Measurements from ENCODE around the gene CHST1. TPM values are rescaled to one million over a fixed set of nuclear protein-coding genes. Genes with fewer than 3 reads are reported as not detected.

CHST1 gene
- total and polyA plus RNA-seq, 2 experiments from 2014 or later, result 0.84 to 2.7 TPM

- no peak for TF ChIP-seq ETS1 (IDR thresholded peaks at IDR 0.05)
- TF ChIP-seq JUNB (IDR thresholded peaks at IDR 0.05; ENCODE audit: unreplicated experiment), result no peak
Observed at GRCh38 chr11:45651841-45652749, 13.3 kb downstream of the CHST1 start (continued).

- peaks cover 24% of the 10 kb centered on the region for H3K4me1 Mint-ChIP-seq
- Histone ChIP-seq H3K27me3 (ENCODE audit: insufficient read depth) (no peaks in the 10 kb centered on the region), H3F3A (replicated peaks; ENCODE audit: low read depth) (no peaks in the 10 kb centered on the region), H3K9me2 (ENCODE audit: insufficient read depth) (peaks cover 9% of the 10 kb centered on the region; the same call in 1 of the 2 replicates), H2AFZ (no peak overlapping the region), H4K20me1 (replicated peaks; ENCODE audit: insufficient read depth) (no peaks in the 10 kb centered on the region), H3K4me2 (no peak overlapping the region), H3K27ac (ENCODE audit: low read depth) (no peak overlapping the region), H3K4me1 (ENCODE audit: insufficient read depth) (peaks cover 11% of the 10 kb centered on the region; the same call in 1 of the 2 replicates), H3K36me3 (ENCODE audit: insufficient read depth) (no peaks in the 10 kb centered on the region), H3K79me2 (replicated peaks; ENCODE audit: insufficient read depth) (no peaks in the 10 kb centered on the region), H3K4me3 (no peak overlapping the region)
- H3K9me3 Mint-ChIP-seq, result no peaks in the 10 kb centered on the region
- DNase-seq (ENCODE audit: low spot score), result no peak
- peaks cover 16% of the 10 kb centered on the region for H3K27me3 Mint-ChIP-seq (ENCODE audit: insufficient read depth, low read depth, poor library complexity)
- ATAC-seq, result no peak
- no peak overlapping the region for H3K4me3 Mint-ChIP-seq
- no peaks in the 10 kb centered on the region; the same call in 2 of the 3 replicates for H3K36me3 Mint-ChIP-seq (ENCODE audit: low read depth)
- no peak overlapping the region for H3K27ac Mint-ChIP-seq
- TF ChIP-seq ETS1 (IDR thresholded peaks at IDR 0.05) (no peak), CTCF (conservative IDR thresholded peaks at IDR 0.05; ENCODE audit: low read depth in 2 of 2) (no peak), EZH2phosphoT487 (IDR thresholded peaks at IDR 0.05; ENCODE audit: unreplicated experiment) (no peak), ZNF331 (CRISPR knock-in tag; IDR thresholded peaks at IDR 0.05; ENCODE audit: low read depth) (no peak), ZNF114 (CRISPR knock-in tag; IDR thresholded peaks at IDR 0.05) (no peak), POLR2AphosphoS5 (IDR thresholded peaks at IDR 0.05; ENCODE audit: low read depth) (no peak), NANOG (IDR thresholded peaks at IDR 0.05; ENCODE audit: borderline replicate concordance) (no peak), JUNB (IDR thresholded peaks at IDR 0.05; ENCODE audit: unreplicated experiment) (no peak), STAT1 (IDR thresholded peaks at IDR 0.05; ENCODE audit: unreplicated experiment) (no peak), REST (IDR thresholded peaks at IDR 0.05; ENCODE audit: unreplicated experiment) (no peak)
Observed at GRCh38 chr11:45651156-45651555, 14.3 kb downstream of the CHST1 start.

Data from GM23338 (cell line).